ENCODE measurements around the gene OR2AT4. TPM values are rescaled to one million over a fixed set of nuclear protein-coding genes. Genes with fewer than 3 reads are reported as not detected.
"Not testable (repeated sequence)": the region's sequence is repeated elsewhere in the genome, so short reads cannot be mapped to it uniquely, and the experiment has no call there.

Gene OR2AT4
- total RNA-seq, 1 experiment from 2014 or later = not detected

DNA sequence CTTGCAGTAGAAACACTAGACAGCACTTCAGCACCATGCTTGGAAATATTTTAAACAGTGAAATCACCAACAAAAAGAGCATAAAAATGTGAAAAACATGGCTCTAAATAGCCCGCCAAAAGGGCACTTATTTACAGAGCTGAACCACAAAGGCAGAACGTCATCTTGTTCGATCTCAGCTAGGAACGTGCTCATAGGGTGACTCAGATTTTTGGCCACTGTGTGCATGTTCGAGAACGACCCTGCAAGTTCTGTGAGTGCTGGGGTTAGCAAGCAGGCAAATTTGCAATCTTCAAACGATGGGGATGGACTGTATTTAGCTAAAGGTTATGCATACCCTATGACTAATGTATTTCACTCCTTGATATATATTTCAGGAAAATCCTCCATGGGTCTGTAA is 30.6 kb downstream of the OR2AT4 start:
- H3K27me3 ChIP-seq (ENCODE audit: control insufficient read depth, insufficient read depth, low read length) = peaks cover 3% of the 10 kb centered on the region; the same call in 1 of the 2 replicates
- DNase-seq = no peak

GRCh38 chr11:75063741-75064314 is 32.8 kb downstream of the OR2AT4 start:
- Histone ChIP-seq H3K27me3 (ENCODE audit: control insufficient read depth, insufficient read depth, low read length) (peaks cover 3% of the 10 kb centered on the region; the same call in 1 of the 2 replicates), H3K36me3 (replicated peaks; ENCODE audit: control insufficient read depth, insufficient read depth, low read length) (no peaks in the 10 kb centered on the region), H3K4me3 (ENCODE audit: insufficient read depth, low read depth, low read length) (no peak overlapping the region)
- DNase-seq = no peak

More for the DNA sequence above, 30.6 kb downstream of the OR2AT4 start:
- H3K36me3 ChIP-seq (replicated peaks; ENCODE audit: control insufficient read depth, insufficient read depth, low read length) = no peaks in the 10 kb centered on the region
- H3K4me3 ChIP-seq (ENCODE audit: insufficient read depth, low read depth, low read length) = no peak overlapping the region

GRCh38 chr11:75059299-75059698 is 37.4 kb downstream of the OR2AT4 start:
- Histone ChIP-seq H3K36me3 (replicated peaks; ENCODE audit: control insufficient read depth, insufficient read depth, low read length) (no peaks in the 10 kb centered on the region), H3K27me3 (ENCODE audit: control insufficient read depth, insufficient read depth, low read length) (no peaks in the 10 kb centered on the region), H3K4me3 (ENCODE audit: insufficient read depth, low read depth, low read length) (no peak overlapping the region)
- no peak for DNase-seq

DNA sequence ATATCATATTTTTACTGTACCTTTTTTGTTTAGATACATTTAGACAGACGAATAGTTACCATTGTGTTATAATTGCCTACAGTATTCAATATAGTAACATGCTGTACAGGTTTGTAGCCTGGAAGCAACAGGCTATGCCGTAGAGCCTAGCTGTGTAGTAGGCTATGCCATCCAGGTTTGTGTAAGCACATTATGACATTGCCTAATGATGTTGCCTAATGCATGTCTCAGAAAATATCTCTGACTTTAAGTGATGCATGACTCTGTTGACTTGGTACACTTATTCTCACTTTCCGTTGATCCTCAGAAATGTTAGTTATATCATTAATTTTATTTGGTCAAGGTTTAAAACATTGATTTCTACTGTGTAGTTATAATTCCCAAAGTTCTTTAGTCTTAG is 39.9 kb downstream of the OR2AT4 start:
- Histone ChIP-seq H3K27me3 (ENCODE audit: control insufficient read depth, insufficient read depth, low read length) (no peaks in the 10 kb centered on the region), H3K36me3 (replicated peaks; ENCODE audit: control insufficient read depth, insufficient read depth, low read length) (no peaks in the 10 kb centered on the region), H3K4me3 (ENCODE audit: insufficient read depth, low read depth, low read length) (no peak overlapping the region)
- DNase-seq = no peak

DNA sequence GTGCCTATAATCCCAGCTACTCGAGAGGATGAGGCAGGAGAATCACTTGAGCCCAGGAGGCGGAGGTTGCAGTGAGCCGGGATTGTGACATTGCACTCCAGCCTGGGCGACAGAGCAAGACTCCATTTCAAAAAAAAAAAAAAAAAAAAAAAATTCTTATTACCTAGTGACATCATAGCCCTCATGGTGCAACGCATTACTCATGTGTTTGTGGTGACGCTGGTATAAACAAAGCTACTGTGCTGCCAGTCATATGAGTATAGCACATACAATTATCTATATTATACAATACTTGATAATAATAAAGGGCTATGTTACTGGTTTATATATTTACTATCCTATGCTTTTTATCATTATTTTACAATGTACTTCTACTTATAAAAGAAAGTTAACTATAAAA is 41.2 kb downstream of the OR2AT4 start:
- DNase-seq = no peak
- no peaks in the 10 kb centered on the region for H3K27me3 ChIP-seq (ENCODE audit: control insufficient read depth, insufficient read depth, low read length)
- H3K4me3 ChIP-seq (ENCODE audit: insufficient read depth, low read depth, low read length) = no peak overlapping the region

DNA sequence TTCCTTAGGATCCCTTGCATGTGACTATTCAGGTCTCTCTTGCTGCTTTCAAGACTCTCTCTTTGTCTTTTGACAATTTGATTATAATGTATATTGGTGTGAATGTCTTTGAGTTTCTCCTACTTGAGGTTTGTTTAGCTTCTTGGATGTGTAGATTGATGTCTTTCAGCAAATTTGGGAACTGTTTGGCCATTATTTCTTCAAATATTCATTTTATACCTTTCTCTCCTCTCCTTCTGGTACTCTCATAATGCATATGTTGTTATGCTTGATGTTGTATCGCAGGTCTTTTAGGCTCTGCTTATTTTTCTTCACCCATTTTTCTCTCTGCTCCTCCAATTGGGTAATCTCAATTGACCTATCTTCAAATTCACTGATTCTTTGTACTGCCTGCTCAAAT is 44.2 kb downstream of the OR2AT4 start:
- Histone ChIP-seq H3K4me3 (ENCODE audit: insufficient read depth, low read depth, low read length) (no peak overlapping the region), H3K36me3 (replicated peaks; ENCODE audit: control insufficient read depth, insufficient read depth, low read length) (no peaks in the 10 kb centered on the region), H3K27me3 (ENCODE audit: control insufficient read depth, insufficient read depth, low read length) (no peaks in the 10 kb centered on the region)
- no peak for DNase-seq

More for the DNA sequence above, 41.2 kb downstream of the OR2AT4 start:
- no peaks in the 10 kb centered on the region for H3K36me3 ChIP-seq (replicated peaks; ENCODE audit: control insufficient read depth, insufficient read depth, low read length)

GRCh38 chr11:75051043-75051442 is 45.6 kb downstream of the OR2AT4 start:
- Histone ChIP-seq H3K36me3 (replicated peaks; ENCODE audit: control insufficient read depth, insufficient read depth, low read length) (no peaks in the 10 kb centered on the region), H3K27me3 (ENCODE audit: control insufficient read depth, insufficient read depth, low read length) (no peaks in the 10 kb centered on the region), H3K4me3 (ENCODE audit: insufficient read depth, low read depth, low read length) (no peak overlapping the region)
- no peak for DNase-seq

DNA sequence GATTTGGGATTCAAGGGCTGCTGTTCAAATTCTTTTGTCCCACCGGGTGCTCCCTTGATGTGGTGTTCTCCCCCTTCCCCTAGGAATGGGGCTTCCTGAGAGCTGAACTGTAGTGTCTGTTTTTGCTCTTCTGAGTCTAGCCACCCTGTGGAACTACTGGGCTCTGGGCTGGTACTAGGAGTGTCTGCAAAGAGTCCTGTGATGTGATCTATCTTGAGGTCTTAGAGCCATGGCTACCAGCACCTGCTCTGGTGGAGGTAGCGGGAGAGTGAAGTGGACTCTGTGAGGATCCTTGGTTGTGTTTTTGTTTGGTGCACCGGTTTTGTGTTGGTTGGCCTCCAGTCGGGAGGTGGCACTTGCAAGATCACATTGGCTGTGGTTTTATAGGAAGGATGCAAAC is 46.2 kb downstream of the OR2AT4 start:
- Histone ChIP-seq H3K27me3 (ENCODE audit: control insufficient read depth, insufficient read depth, low read length) (no peaks in the 10 kb centered on the region), H3K4me3 (ENCODE audit: insufficient read depth, low read depth, low read length) (no peak overlapping the region), H3K36me3 (replicated peaks; ENCODE audit: control insufficient read depth, insufficient read depth, low read length) (no peaks in the 10 kb centered on the region)
- DNase-seq = no peak

DNA sequence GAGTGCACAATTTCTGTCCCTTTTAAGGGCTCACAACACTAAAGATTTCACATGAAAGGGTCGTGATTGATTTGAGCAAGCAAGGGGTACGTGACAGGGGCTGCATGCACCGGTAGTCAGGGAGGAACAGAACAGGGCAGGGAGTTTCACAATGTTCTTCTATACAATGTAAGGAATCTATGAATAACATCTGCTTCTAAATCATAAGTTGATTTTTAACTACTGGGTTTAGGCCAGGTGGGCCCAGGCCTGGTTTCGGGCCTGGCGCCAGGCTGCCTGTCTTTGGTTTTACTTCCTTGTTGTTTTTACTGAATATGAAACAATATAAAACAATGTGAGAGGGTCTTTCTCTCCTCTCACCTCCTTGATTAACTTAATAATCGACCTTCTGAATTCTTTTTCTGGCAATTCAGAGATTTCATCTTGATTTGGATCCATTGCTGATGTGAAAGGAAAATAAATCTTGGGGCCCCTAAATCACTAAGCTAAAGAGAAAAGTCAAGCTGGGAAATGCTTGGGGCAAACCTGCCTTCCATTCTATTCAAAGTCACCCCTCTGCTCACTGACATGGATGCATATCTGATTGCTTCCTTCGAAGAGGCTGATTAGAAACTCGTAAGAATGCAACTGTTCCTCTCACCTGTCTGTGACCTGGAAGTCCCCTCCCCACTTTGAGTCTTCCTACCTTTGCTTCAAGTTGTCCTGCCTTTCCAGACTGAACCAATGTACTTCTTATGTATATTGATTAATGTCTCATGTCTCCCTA is 47.0 kb downstream of the OR2AT4 start:
- DNase-seq; H3K4me3 ChIP-seq (ENCODE audit: insufficient read depth, low read depth, low read length); H3K36me3 ChIP-seq (replicated peaks; ENCODE audit: control insufficient read depth, insufficient read depth, low read length); H3K27me3 ChIP-seq (ENCODE audit: control insufficient read depth, insufficient read depth, low read length): not testable (repeated sequence)

GRCh38 chr11:75047191-75047590 is 49.5 kb downstream of the OR2AT4 start:
- Histone ChIP-seq H3K36me3 (replicated peaks; ENCODE audit: control insufficient read depth, insufficient read depth, low read length) (no peaks in the 10 kb centered on the region), H3K27me3 (ENCODE audit: control insufficient read depth, insufficient read depth, low read length) (no peaks in the 10 kb centered on the region; the same call in 1 of the 2 replicates), H3K4me3 (ENCODE audit: insufficient read depth, low read depth, low read length) (no peak overlapping the region)
- no peak for DNase-seq

- H3K4me3 ChIP-seq (ENCODE audit: insufficient read depth, low read depth, low read length); H3K36me3 ChIP-seq (replicated peaks; ENCODE audit: control insufficient read depth, insufficient read depth, low read length); DNase-seq; H3K27me3 ChIP-seq (ENCODE audit: control insufficient read depth, insufficient read depth, low read length): not testable (repeated sequence)
Observed at GRCh38 chr11:75046668-75047067, 50.0 kb downstream of the OR2AT4 start.

- DNase-seq = not testable (repeated sequence)
Observed at GRCh38 chr11:75044381-75045170, 52.1 kb downstream of the OR2AT4 start.

GRCh38 chr11:75041821-75042220 is 54.9 kb downstream of the OR2AT4 start:
- H3K27me3 ChIP-seq (ENCODE audit: control insufficient read depth, insufficient read depth, low read length); DNase-seq; H3K4me3 ChIP-seq (ENCODE audit: insufficient read depth, low read depth, low read length); H3K36me3 ChIP-seq (replicated peaks; ENCODE audit: control insufficient read depth, insufficient read depth, low read length): not testable (repeated sequence)

More at GRCh38 chr11:75044381-75045170, 52.1 kb downstream of the OR2AT4 start:
- H3K27me3 ChIP-seq (ENCODE audit: control insufficient read depth, insufficient read depth, low read length); H3K36me3 ChIP-seq (replicated peaks; ENCODE audit: control insufficient read depth, insufficient read depth, low read length); H3K4me3 ChIP-seq (ENCODE audit: insufficient read depth, low read depth, low read length): not testable (repeated sequence)

DNA sequence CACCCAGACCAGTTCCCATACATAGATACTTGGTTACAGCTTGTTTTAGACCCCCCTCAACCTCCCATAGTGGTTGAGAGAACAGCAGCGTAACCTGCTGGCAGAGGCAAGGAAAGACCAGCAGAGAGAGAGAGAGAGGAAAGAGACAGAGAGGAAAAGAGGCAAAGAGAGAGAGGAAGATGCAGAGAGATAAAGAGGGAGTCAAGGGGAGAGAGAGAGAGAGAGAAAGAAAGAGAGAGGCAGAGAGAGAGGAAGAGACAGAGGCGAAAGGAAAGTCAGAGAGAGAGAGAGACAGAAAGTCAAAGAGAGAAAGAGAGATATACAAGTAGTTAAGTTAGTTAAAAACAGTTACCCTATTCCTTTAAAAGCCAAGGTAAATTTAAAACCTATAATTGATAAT is 55.4 kb downstream of the OR2AT4 start:
- no peaks in the 10 kb centered on the region; the same call in 1 of the 2 replicates for H3K27me3 ChIP-seq (ENCODE audit: control insufficient read depth, insufficient read depth, low read length)
- no peak for DNase-seq
- no peaks in the 10 kb centered on the region for H3K36me3 ChIP-seq (replicated peaks; ENCODE audit: control insufficient read depth, insufficient read depth, low read length)
- no peak overlapping the region for H3K4me3 ChIP-seq (ENCODE audit: insufficient read depth, low read depth, low read length)

Data from H7 (cell line).